Smooth muscle cell (in vitro differentiated cells): ENCODE data around the gene PROM1. TPM values are rescaled to one million over a fixed set of nuclear protein-coding genes. Genes with fewer than 3 reads are reported as not detected.
A peak's percentile ranks its signal among the peaks of the same experiment; 100 is the strongest.

ENCODE experiments used
- DNase-seq: peaks from one replicate; lab custom pipeline; 2025; ENCODE audit not compliant: unreplicated experiment; lab: John Stamatoyannopoulos, UW
- H2AFZ ChIP-seq: fragments of 200-600 bp; sonication (generic); 2 replicates; pipeline ENCODE4 v1.6.0; 2016; ENCODE audit warnings: antibody characterized with exemption, low read depth, mild to moderate bottlenecking
- H3F3A ChIP-seq: fragments of 200-600 bp; sonication (generic); 2 replicates; pipeline ENCODE4 v1.6.0; 2017; ENCODE audit warnings: antibody characterized with exemption, low read depth
- H3K27ac ChIP-seq: fragments of 200-600 bp; sonication (generic); 2 replicates; pipeline ENCODE4 v1.5.1; 2016; ENCODE audit warnings: low read depth, mild to moderate bottlenecking
- H3K27me3 ChIP-seq: fragments of 200-600 bp; sonication (generic); 2 replicates; pipeline ENCODE4 v1.6.1; 2016; ENCODE audit warnings: low read depth, mild to moderate bottlenecking
- H3K36me3 ChIP-seq: fragments of 200-600 bp; sonication (generic); 2 replicates; pipeline ENCODE4 v1.5.1; 2016; ENCODE audit warnings: low read depth
- H3K4me1 ChIP-seq: fragments of 200-600 bp; sonication (generic); 2 replicates; pipeline ENCODE4 v1.5.1; 2016; ENCODE audit warnings: low read depth
- H3K4me2 ChIP-seq: fragments of 200-600 bp; sonication (generic); 2 replicates; pipeline ENCODE4 v1.6.0; 2016; ENCODE audit warnings: mild to moderate bottlenecking
- H3K4me3 ChIP-seq: fragments of 200-600 bp; sonication (generic); 2 replicates; pipeline ENCODE4 v1.5.1; 2016; ENCODE audit warnings: mild to moderate bottlenecking
- H3K79me2 ChIP-seq: fragments of 200-600 bp; sonication (generic); 2 replicates; pipeline ENCODE4 v1.6.0; 2016; ENCODE audit warnings: low read depth, mild to moderate bottlenecking
- H3K9ac ChIP-seq: fragments of 200-600 bp; sonication (generic); 2 replicates; pipeline ENCODE4 v1.6.0; 2016; ENCODE audit warnings: low read depth
- H3K9me3 ChIP-seq: fragments of 200-600 bp; sonication (generic); replicated peaks from 2 replicates; pipeline ENCODE4 v1.5.1; 2016; ENCODE audit warnings: low read depth
- H4K20me1 ChIP-seq: fragments of 200-600 bp; sonication (generic); 2 replicates; pipeline ENCODE4 v1.6.0; 2016; ENCODE audit warnings: low read depth
- CTCF ChIP-seq: fragments of 200-600 bp; sonication (generic); IDR thresholded peaks from 2 replicates; pipeline ENCODE4 v1.5.1; 2017; ENCODE audit warnings: borderline replicate concordance, mild to moderate bottlenecking, antibody characterized with exemption; ENCODE audit not compliant: insufficient read depth, poor library complexity, severe bottlenecking
- WGBS: methylation state at CpG from one replicate; pipeline ENCODE4 v1.1.7; 2016; ENCODE audit warnings: low lambda C conversion rate; 5-methylcytosine and 5-hydroxymethylcytosine counted together
- polyA plus RNA-seq: library from polyadenylated mRNA; unstranded; fragments of >200 nt; fragmentation: Nextera tagmentation; extraction: Ambion mirVana; gene quantifications from 2 replicates; pipeline ENCODE4 v1.2.1, GENCODE V29; 2016
- total RNA-seq: library from RNA; depleted of rRNA; stranded (reverse); fragments of >200 nt; gene quantifications from 2 replicates; pipeline ENCODE4 v1.2.3, GENCODE V29; 2014

PROM1 gene
- total and polyA plus RNA-seq, 2 experiments from 2014 or later, result 0.56 to 1.7 TPM

DNA sequence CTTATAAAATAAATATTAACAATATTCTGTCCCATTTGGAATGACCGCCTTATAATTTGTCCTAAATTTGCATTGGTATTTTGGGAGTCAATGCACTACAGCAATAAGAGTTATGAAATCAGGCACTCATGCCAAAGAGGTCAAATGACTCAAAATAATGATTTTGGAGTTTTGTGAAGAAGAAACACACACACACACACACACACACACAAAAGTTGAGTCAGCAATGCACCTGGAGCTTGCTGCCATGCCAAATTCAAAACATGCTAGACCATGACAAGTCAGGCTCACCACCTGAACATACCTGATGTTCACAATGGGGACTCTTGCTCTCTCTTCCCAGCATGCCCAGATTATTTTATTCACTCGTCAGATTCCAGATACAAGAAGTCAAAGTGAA, 56.7 kb downstream of the PROM1 start:
- Histone ChIP-seq H3K36me3 (no peaks in the 10 kb centered on the region), H3K9me3 (no peaks in the 10 kb centered on the region), H3K9ac (no peak overlapping the region), H3F3A (no peaks in the 10 kb centered on the region), H3K79me2 (no peaks in the 10 kb centered on the region), H3K4me1 (peaks cover 10% of the 10 kb centered on the region), H2AFZ (no peak overlapping the region), H3K27ac (no peak overlapping the region), H3K4me3 (no peak overlapping the region), H4K20me1 (no peaks in the 10 kb centered on the region), H3K4me2 (no peak overlapping the region), H3K27me3 (no peaks in the 10 kb centered on the region)
- WGBS, result 98% methylated on average over 2 of the region's 2 CpGs
- no peak for DNase-seq
- no peak for TF ChIP-seq CTCF

- Histone ChIP-seq H3K4me1 (peaks cover 8% of the 10 kb centered on the region), H3K4me2 (no peak overlapping the region), H3K79me2 (no peaks in the 10 kb centered on the region), H3K36me3 (no peaks in the 10 kb centered on the region), H3K27ac (no peak overlapping the region), H3F3A (no peaks in the 10 kb centered on the region), H3K9ac (no peak overlapping the region), H3K4me3 (no peak overlapping the region), H3K9me3 (no peaks in the 10 kb centered on the region), H2AFZ (no peak overlapping the region), H3K27me3 (no peaks in the 10 kb centered on the region), H4K20me1 (no peaks in the 10 kb centered on the region)
- WGBS, result 42% methylated on average over 5 of the region's 5 CpGs
- TF ChIP-seq CTCF, result peak; percentile 96
- DNase-seq, result no peak
Observed at GRCh38 chr4:16026160-16026761, 57.6 kb downstream of the PROM1 start.

- no peak for DNase-seq
- Histone ChIP-seq H3K79me2 (no peaks in the 10 kb centered on the region), H4K20me1 (no peaks in the 10 kb centered on the region), H3K9ac (no peak overlapping the region), H3K4me3 (no peak overlapping the region), H3K4me1 (peaks cover 8% of the 10 kb centered on the region), H3F3A (no peaks in the 10 kb centered on the region), H3K36me3 (no peaks in the 10 kb centered on the region), H3K27ac (no peak overlapping the region), H3K9me3 (no peaks in the 10 kb centered on the region), H2AFZ (no peak overlapping the region), H3K4me2 (no peak overlapping the region), H3K27me3 (no peaks in the 10 kb centered on the region)
- WGBS, result 92% methylated on average over 5 of the region's 5 CpGs
- TF ChIP-seq CTCF, result no peak
Observed at GRCh38 chr4:16025268-16025667, 58.6 kb downstream of the PROM1 start.

DNA sequence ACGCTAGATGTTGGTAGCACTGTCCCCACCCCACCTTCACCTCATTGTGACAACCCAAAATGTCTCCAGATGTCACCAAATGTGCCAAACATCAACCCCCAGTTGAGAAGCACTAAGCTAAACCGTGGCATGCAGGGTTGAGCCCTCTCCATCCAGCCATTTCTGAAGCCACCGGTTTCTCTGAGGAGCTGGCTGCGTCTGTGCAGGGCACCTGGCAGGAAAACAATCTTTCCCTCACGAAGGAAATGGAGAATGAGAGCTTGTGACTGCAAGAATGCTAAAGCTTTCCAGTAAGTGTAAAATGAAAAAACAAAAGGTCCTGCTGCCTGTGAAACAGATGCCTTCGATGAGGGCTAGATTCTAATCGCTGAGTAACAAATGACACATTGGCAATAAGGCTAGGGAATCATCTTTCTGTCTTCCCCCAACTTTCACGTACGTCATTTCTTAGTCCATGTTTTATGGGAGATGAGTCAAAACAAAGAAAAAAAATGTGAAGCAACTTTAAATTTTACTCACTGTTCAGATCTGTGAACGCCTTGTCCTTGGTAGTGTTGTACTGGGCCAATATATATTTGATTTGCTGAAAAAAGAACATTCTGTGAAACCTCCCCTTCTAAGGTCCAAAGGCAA, 59.9 kb downstream of the PROM1 start:
- H3K9ac ChIP-seq, result no peak overlapping the region
- no peak for DNase-seq

More for the DNA sequence above, 59.9 kb downstream of the PROM1 start:
- H3K27me3 ChIP-seq, result no peaks in the 10 kb centered on the region
- H3F3A ChIP-seq, result no peaks in the 10 kb centered on the region
- WGBS, result 78% methylated on average over 10 of the region's 10 CpGs
- no peaks in the 10 kb centered on the region for H3K4me1 ChIP-seq
- no peaks in the 10 kb centered on the region for H4K20me1 ChIP-seq
- no peak for TF ChIP-seq CTCF
- H3K36me3 ChIP-seq, result no peaks in the 10 kb centered on the region
- H3K4me3 ChIP-seq, result no peak overlapping the region
- no peak overlapping the region for H3K27ac ChIP-seq
- no peaks in the 10 kb centered on the region for H3K9me3 ChIP-seq
- no peaks in the 10 kb centered on the region for H3K79me2 ChIP-seq
- no peak overlapping the region for H2AFZ ChIP-seq
- H3K4me2 ChIP-seq, result no peak overlapping the region
